Thyroid gland (tissue), 4 donors: ENCODE results near the gene CPE.

Source experiments
- CTCF ChIP-seq, 6 experiments: fragments of 200-600 bp in 3 of 6; fragments of 450-650 bp in 3 of 6; sonication (generic) in 3 of 6; IDR thresholded peaks; one replicate each; pipeline ENCODE4 v1.5.1; 2016 to 2019; ENCODE audit warnings: antibody characterized with exemption in 6 of 6, mild to moderate bottlenecking in 2 of 6, inconsistent platforms in 1 of 6, moderate library complexity in 1 of 6
- POLR2A ChIP-seq, 2 donors: fragments of 450-650 bp; IDR thresholded peaks; one replicate each; pipeline ENCODE4 v1.6.1; 2017; ENCODE audit warnings: antibody characterized with exemption in 2 of 2, mild to moderate bottlenecking in 2 of 2, moderate library complexity in 1 of 2

DNA sequence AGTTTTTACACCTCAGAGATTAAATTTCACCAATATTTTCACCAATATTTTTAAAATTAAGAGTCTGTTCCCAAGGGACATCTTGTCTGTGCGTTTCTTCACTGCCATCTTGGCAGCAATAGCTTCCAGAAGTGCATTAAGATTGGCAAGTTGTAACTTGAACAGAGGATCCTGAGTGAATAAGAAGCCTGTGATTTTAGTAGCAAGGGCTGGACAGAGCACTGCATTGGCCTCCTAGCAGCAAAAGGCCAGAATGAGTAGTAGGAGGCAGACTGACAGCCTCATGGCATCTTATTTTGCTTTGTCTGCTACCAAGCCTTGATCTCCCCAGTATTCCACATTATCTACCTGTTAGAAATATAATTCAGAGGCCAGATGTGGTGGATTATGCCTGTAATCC lies 138.4 kb downstream of the CPE start:
- TF ChIP-seq CTCF (IDR thresholded peaks at IDR 0.05) (no peak), POLR2A (IDR thresholded peaks at IDR 0.05) (no peak)
